ENCODE data around the gene PCSK7. TPM values are rescaled to one million over a fixed set of nuclear protein-coding genes. Genes with fewer than 3 reads are reported as not detected.
"Not testable (repeated sequence)": the region's sequence is repeated elsewhere in the genome, so short reads cannot be mapped to it uniquely, and the experiment has no call there.

PCSK7 gene, protein sequence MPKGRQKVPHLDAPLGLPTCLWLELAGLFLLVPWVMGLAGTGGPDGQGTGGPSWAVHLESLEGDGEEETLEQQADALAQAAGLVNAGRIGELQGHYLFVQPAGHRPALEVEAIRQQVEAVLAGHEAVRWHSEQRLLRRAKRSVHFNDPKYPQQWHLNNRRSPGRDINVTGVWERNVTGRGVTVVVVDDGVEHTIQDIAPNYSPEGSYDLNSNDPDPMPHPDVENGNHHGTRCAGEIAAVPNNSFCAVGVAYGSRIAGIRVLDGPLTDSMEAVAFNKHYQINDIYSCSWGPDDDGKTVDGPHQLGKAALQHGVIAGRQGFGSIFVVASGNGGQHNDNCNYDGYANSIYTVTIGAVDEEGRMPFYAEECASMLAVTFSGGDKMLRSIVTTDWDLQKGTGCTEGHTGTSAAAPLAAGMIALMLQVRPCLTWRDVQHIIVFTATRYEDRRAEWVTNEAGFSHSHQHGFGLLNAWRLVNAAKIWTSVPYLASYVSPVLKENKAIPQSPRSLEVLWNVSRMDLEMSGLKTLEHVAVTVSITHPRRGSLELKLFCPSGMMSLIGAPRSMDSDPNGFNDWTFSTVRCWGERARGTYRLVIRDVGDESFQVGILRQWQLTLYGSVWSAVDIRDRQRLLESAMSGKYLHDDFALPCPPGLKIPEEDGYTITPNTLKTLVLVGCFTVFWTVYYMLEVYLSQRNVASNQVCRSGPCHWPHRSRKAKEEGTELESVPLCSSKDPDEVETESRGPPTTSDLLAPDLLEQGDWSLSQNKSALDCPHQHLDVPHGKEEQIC
- 51.6 and 61.0 TPM in 2 replicates for total RNA-seq (2014; rRNA removed)
- 34.9 TPM for polyA plus RNA-seq (2012)

DNA sequence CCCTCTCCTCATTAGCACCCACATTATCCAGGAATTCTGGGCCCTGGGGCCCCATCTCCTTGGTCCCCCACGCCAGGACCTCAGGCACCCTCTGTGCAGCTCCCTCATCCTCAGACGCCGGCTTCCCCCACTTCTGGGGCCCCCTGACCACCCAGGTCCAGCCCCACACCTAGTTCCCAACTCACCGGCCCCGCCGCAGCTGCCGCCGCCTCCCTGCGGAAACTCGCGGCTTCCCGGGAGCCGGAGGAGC lies at the start of gene PCSK7:
Gene PCSK7, minus strand, starts transcription at position 232 of the 250 bp plus-strand sequence. CDS start 2,229 bp downstream, outside the sequence.
- no peak for DNase-seq (ENCODE audit: low read depth)

DNA sequence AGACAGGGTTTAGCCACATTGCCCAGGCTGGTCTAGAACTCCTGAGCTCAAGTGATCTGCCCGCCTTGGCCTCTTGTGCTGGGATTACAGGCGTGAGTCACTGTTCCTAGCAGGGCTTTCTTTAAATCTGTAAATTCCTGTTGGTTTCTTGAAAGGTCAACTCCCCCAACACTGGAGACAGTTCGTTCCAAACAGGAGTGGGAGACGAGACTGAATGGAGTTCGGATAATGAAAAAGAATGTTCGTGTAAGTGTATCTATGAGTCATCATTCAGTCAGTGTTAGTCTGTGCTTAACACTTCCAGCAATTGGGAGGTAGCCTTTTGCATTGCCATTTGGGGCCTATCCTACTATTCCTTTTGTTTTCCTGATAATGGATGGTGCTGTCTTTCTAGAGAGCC lies 49.3 kb upstream of the PCSK7 start:
- DNase-seq (ENCODE audit: low read depth) = peak; percentile 99

DNA sequence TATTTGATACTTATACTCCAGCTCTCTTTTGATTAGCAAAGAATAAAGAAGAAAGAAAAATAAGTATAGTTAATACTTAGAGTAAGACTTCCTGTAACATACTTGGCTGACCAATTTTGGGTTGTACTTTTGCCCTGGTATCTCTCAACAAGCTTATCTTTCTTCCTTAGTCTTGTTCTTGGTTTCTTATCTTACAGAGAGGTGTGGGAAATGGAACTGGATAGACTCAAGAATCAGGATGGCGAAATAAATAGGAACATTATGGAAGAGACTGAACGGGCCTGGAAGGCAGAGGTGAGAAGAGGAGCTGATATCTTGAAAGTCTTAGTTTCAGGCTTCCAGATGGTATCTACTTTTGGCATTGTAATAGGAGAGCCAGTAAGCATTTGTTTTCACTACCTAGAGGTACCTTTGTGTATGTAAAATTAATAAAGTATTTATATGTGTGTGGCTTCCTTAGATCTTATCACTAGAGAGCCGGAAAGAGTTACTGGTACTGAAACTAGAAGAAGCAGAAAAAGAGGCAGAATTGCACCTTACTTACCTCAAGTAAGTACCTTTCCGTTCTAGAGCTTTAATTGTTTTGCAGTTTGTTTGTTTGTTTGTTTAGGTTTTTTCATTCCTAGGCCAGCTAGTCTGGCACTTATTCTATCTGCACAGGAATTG lies 48.0 kb upstream of the PCSK7 start:
- no peak for DNase-seq (ENCODE audit: low read depth)

DNA sequence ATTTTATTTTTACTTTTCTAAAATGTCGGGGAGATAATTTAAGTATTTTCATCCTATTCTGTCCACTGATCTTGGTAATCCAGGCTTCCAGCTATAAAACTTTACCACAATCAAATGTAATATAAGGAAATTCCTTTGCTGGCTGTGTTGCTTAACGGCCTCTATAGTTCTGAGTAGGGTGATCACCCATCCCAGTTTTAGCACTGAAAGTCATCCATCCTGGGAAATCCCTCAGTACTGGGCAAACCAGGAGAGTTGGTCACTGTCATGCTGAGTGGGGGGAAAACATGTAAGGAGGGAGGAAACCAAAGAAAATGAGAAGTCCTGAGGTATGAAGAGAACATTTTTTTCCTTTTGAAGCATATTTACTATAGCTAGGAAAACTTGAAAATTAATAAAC lies 46.5 kb upstream of the PCSK7 start:
- DNase-seq (ENCODE audit: low read depth) = no peak

DNA sequence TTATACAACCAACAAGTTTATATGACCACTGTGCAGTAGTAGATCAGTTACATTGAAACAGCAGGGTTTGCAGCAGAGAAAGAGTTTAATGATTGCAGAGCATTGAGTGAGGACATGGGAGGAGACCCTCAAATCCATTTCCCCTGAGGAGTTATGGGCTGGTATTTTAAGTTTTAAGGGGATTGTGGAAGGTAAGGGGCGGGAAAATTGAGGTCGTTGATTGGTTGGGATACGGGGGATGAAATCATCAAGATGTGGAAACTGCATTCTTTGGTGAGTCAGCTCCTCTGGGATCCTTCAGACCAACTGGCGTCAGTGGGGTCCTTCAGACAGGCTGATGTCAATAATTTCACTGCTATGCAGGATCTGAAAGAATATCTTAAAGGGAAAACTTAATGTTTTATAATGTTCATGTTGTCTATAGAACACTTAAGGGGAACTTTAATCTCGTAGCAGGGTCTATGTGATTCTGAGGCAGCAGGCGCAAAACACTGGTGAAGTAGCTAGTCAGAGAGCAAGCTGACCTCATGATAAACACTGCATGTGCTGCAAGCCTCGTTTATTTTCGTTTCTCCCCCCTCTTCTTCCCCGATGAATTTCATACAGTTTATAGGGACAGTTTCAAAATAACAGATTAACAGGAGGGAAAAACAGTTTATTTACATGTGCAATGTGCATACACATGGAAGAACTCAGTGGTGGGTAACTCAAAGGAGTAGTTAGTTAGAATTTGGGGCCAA lies 41.8 kb upstream of the PCSK7 start:
- DNase-seq (ENCODE audit: low read depth) = peak; percentile 93

DNA sequence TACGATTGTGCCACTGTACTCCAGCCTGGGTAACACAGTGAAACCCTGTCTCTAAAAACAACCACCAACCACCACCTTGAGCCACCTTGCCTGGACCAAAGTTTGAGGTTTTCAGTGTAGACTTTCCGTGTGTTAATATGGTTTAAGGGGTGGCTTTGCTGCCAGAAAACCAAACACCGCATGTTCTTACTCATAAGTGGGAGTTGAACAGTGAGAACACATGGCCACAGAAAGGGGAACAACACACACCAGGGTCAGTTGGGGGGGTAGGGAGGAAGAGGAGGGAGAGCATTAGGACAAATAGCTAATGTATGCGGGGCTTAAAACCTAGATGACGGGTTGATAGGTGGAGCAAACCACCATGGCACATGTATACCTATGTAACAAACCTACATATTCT lies 40.3 kb upstream of the PCSK7 start:
- not testable (repeated sequence) for DNase-seq (ENCODE audit: low read depth)

DNA sequence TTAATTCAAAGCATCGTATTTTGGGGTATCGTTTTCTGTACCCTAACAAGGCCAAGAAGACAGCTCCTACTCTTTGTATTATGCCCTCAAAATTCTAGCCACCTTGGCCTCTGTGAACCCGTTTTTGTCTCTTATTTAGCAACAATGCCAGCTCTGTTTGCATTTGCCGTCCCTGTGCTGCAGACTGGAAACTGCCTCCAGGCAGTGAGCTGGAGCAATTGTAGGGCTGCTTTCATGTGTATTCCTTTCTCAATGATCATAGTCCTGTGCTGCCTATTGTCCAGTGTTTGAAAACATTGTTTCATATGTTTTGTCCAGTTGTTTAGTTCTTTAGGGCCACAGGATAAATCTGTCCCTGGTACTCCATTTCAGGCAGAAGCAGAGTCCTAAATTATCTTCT lies 39.3 kb upstream of the PCSK7 start:
- DNase-seq (ENCODE audit: low read depth) = no peak

DNA sequence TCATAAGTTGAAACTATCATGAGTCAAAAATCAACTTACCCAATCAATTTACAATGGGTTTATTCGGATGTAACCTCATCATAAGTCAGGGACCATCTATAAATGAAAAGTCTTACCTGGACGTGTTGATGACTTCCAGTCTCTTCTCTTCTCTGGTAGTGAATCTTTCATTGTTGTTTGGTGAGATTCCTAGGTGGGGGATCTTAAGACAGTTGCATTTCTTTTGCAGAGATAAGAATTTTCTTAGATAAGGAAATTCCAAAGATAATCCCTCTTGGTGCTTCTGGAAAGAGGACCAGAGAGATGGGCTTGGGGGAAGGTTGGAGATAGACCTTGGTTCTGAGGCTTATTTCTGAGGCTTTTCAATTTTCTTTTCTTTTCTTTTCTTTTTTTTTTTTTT lies 38.0 kb upstream of the PCSK7 start:
- DNase-seq (ENCODE audit: low read depth) = no peak

DNA sequence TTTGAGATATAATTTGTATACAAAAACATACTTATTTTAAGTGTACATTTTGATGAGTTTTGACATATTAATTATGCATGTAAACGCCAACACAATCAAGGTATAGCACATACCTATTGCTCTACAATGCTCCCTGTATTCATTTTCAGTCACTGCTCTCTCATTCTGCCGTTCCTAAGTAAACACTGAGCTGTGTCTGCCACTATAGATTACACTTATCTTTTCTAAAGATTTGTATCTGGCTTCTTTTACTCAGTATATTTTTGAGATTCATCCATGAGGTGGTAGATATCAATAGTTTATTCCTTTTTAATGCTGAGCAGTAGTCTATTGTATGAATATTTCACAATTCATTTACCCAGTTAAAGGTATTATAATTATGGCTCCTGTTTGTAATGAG lies 33.9 kb upstream of the PCSK7 start:
- DNase-seq (ENCODE audit: low read depth) = no peak

DNA sequence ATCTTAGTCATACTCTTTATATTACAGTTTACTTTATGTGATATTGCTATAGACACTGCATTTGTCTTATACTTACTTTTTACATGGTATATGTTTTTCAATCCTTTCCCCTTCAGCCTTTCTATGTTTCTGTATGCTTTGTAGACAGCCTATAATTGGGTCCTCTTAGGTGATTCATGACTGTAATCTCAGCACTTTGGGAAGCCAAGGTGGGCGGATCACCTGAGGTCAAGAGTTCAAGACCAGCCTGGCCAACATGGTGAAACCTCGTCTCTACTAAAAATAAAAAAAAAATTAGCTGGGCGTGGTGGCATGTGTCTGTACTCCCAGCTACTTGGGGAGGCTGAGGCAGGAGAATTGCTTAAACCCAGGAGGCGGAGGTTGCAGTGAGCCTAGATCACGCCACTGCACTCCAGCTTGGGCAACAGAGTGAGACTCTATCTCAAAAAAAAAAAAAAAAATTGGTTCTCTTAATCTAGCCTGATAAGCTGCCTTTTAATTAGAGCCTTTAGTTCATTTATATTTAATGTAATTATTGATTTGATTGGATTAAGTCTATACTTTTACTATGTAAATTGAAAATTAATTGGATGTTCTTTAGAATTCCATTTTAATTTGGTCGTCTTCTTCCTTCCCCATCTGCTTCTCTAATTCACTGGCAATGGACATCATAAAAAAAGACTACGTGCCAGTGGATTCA lies 32.9 kb upstream of the PCSK7 start:
- not testable (repeated sequence) for DNase-seq (ENCODE audit: low read depth)

DNA sequence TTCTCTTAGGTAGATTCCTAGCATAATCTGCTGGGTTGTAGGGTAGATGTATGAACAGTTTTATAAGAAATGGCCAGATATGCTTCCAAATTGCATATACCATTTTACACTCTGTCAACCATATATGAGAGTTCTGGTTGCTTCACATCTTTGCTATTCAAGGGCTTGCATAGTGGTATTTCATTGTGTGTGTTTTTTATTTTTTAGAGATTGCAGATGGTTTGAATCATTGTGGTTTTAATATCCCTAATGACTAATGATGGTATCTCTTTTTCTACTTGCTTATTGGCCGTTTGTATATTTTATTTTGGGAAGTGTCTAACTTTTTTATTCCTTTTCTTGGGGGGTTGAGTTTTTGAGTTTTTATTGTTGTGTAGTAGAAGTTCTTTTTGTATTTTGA lies 27.5 kb upstream of the PCSK7 start:
- DNase-seq (ENCODE audit: low read depth) = peak; percentile 71

DNA sequence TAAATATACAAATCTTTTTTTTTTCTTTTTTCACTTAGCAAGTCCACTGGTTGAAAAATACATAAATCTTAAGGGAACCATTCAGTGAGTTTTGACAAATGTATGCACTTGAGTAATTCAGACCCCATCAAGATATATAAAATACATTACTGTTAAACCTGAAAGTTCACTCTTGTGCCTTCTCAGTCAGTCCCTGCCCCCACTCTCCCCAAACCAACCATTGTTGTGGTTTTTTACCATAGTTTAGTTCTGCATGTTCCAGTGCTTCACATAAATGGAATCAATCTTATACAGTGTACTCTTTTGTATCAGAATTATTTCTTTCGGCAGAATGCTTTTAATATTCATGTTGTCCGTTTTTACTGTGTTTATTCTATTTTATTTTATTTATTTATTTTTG lies 26.7 kb upstream of the PCSK7 start:
- no peak for DNase-seq (ENCODE audit: low read depth)

DNA sequence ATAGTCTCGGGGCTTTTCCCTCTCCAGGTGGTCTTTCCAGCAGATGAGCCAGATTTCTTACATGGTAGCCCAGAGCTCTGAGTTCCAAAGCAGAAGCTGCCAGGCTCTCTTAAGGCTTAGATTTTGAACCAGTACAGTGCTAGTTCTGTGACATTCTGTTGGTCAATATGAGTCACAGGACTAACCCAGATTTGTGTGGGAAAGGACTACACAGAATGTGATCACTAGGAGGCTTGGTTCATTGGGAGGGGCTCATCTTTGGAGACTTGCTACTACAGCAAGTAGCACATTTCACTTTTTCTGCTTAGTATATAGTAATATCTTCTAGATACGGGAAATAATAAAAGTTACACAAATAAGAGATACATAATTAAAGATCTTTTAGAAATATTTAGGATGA lies 24.7 kb upstream of the PCSK7 start:
- DNase-seq (ENCODE audit: low read depth) = peak; percentile 68

DNA sequence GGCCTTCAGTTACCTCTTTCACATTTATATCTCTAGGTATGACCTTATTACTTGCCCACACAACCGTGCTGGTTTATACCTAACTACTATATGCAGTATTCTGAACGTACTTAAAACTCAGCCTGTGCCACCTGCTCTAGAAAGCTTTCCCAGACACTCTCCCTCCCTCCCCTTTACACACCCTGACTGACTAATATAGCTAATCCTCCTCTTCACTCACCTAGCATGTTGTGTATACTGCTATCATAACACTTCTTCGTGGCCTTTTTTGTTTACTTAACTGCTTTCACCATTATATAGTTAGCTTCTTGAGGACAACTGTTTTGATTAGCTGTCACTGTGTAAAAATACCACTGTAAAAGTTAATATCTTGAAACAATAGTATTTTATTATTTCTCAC lies 24.1 kb upstream of the PCSK7 start:
- no peak for DNase-seq (ENCODE audit: low read depth)

DNA sequence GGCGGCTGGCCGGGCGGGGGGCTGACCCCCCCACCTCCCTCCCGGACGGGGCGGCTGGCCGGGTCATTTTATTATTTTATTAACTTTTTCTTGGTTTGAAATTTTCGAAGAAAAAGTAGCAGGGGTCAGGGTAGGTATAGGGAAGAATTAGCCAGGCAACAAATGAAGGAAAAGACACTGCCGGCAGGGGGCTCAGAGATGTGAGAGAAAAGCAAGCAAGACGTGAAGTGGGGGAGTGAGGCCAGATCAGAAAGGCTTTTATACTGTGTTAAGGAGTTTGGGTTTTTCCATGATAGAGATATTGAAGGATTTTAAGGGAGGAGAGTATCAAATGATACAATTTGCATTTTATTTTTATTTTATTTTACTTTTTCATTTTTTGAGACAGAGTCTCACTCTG lies 19.6 kb upstream of the PCSK7 start:
- no peak for DNase-seq (ENCODE audit: low read depth)

DNA sequence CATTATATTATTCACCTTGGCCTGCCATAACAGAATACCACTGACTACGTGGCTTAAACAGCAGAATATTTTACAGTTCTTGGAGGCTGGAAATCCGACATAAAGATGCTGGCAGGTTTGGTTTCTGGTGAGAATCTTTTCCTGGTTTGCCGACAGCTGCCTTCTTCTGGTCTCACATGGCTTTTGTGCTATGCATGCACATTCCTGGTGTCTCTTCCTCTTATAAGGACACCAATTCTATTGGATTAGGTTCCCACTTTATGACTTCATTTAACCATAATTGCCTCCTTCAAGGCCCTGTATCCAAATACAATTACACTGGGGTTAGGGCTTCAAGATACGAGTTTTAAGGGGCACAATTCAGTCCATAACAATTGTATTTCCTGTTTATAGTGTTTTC lies 17.7 kb upstream of the PCSK7 start:
- DNase-seq (ENCODE audit: low read depth) = no peak

DNA sequence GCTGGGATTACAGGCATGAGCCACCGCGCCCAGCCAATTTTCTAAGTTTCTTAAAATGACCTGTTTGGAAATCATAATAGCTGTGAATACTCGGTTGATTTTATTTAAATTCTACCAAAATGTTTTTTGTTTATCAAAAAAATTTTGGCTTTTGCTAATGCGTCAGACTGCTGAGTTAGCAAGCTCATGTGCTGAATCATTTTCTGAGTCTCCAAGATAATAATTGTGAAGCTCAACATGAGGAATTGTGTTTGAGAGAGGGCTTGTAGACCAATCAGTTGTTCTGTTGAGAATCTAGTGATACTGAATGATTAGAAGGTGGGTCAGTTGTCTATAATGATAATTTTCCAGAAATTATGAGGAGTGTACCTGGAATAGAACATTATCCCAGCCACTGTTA lies 16.5 kb upstream of the PCSK7 start:
- no peak for DNase-seq (ENCODE audit: low read depth)

DNA sequence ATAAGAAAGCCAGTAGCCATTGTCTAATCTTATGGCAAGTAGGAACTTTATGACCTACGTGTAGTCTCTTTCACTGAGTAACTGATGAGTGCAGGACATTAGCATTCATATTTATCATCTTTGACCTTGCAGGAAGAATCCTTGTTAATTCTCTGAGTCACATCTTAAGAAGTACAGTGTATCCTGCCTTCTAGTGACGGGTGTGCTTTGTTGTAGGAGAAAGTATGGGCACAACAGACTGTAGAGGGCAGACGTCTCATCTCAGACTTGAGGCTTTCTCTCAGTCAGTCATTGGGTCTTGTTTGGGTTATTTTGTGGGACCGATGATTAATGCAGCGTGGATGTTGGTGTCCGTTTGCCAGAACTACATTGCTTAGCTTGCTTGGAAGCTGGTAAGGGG lies 7.4 kb upstream of the PCSK7 start:
- peak; percentile 96 for DNase-seq (ENCODE audit: low read depth)

DNA sequence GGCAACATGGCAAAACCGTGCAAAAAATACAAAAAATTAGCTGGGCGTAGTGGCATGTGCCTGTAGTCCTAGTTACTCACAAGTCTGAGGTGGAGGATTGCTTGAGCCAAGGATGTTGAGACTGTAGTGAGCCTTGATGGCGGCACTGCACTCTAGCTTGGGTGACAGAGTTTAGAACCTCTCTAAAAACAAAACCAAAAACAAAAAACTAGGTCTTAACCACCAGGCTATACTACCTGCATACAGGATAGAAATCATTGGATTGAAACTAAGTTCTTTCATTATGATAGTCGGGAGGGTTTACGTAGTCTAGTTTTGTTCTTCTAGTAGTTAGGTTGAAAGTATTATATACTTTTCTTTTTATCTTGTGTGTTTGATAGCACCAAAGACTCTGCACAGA lies 6.3 kb upstream of the PCSK7 start:
- no peak for DNase-seq (ENCODE audit: low read depth)

DNA sequence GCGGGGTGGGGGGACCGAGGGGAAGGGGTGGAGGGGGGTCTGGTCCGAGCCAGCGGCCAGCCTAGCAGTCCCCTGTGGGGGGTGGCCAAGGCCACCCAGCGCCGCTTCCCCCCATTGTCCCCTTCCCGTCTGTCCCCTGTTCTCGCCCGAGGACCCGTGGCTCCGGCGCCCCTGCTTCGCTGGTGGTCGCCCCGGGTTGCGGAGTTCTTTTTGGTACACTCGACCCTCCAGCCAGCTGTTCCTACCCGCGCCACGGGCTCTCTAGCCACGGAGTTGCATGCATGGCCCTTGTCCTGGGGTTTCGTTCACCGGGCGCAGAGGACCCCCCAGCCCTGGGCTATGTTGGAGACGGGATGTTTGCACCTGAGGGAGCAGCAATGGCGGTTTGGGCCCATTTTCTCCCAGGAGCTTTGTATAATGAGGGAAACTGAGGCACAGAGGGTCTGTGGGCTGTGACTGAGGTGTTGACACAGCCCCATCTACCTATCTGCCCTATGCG lies 1.1 kb upstream of the PCSK7 start:
- no peak for DNase-seq (ENCODE audit: low read depth)

All from LHCN-M2 (cell line).